ENCODE results near the gene MTFMT. TPM values are rescaled to one million over a fixed set of nuclear protein-coding genes. Genes with fewer than 3 reads are reported as not detected.

The MTFMT gene
- total and polyA plus RNA-seq, 12 donors: 5.2 to 42.8 (median 16.5) TPM

DNA sequence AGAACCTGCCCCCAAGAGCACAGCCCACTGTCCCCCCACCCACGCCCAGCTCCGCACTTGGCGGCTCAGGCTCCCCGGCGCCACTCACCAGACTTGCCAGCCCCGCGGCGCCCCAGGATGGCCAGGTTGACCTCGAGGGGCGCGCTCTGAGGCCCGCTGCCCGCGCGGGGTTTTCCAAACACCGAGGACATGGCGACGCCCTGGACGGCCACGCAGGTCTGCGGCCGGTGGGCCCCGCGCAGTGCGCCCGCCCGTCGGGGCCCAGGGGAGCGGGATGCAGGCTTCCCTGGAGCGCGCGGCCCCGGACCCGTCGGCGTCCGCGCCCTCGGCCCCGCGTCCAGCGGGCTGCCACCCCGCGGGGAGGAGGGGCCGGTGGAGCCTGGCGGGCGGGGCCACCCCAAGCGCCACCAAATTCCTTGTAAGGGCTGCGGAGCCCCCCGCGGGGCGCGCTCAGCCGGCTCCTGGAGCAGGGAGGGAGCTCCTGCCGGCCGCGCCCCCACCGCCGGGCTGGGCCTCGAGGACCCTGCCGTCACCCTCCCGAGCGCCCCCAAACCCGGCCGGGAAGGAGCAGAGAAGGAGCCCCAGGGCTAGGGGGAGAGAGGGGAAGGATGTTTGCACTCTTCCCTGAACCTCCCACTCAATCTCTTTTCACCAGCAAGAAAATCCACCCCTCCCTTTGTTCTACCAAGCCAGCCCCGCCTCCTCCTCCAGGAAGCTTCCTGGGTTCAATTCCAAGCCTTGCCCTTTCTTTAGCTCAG, 38.4 kb upstream of the MTFMT start, which contains the start of gene RASL12:
Gene RASL12 (minus strand): TSS at position 347 of the 758 bp plus-strand sequence. CDS start 156 bp downstream, at position 191.
- TF ChIP-seq, protein P1, sequence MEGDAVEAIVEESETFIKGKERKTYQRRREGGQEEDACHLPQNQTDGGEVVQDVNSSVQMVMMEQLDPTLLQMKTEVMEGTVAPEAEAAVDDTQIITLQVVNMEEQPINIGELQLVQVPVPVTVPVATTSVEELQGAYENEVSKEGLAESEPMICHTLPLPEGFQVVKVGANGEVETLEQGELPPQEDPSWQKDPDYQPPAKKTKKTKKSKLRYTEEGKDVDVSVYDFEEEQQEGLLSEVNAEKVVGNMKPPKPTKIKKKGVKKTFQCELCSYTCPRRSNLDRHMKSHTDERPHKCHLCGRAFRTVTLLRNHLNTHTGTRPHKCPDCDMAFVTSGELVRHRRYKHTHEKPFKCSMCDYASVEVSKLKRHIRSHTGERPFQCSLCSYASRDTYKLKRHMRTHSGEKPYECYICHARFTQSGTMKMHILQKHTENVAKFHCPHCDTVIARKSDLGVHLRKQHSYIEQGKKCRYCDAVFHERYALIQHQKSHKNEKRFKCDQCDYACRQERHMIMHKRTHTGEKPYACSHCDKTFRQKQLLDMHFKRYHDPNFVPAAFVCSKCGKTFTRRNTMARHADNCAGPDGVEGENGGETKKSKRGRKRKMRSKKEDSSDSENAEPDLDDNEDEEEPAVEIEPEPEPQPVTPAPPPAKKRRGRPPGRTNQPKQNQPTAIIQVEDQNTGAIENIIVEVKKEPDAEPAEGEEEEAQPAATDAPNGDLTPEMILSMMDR (IDR thresholded peaks at IDR 0.05): no peak
- no peak for TF ChIP-seq POLR2A (IDR thresholded peaks at IDR 0.05)
- H3K36me3 ChIP-seq (replicated peaks in 1 of 2): no peaks in the 10 kb centered on the region
- peaks cover 25% of the 10 kb centered on the region for H3K27me3 ChIP-seq
- DNase-seq: no peak
- WGBS, 4 donors: 8 to 66% (median 11%) methylated on average over 3 to 66 of the region's 66 CpGs
- intact Hi-C loops (cut with DNase I): no loop called here
- no peaks in the 10 kb centered on the region for H3K9me3 ChIP-seq (replicated peaks in 1 of 3)
- peak within 1 kb of the TSS in 1 of 4 donors; percentile 56 for H3K4me3 ChIP-seq
- peaks cover 0 to 14% of the 10 kb centered on the region in 2 donors for H3K4me1 ChIP-seq (replicated peaks in 1 of 2)
- peak within 1 kb of the TSS in 2 of 5 donors; percentile 49 to 64 for H3K27ac ChIP-seq

DNA sequence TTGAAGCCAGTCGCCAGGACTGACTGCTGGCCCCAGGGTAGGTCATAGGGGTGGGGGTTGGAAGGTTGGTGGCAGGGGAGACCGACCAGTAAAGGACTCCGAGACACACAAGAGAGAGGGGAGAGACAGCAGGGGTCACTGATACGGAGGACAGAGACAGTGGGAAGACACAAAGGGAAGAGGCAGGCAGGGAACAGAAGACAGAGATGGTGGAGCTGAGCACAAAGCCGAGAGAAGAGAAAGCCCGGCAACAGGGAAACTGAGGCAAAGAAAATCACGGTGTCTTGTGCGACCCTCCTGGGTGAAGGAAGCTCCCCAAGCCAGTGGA, 37.8 kb upstream of the MTFMT start:
- DNase-seq: no peak
- Histone ChIP-seq H3K27ac (peak overlapping the region in 2 of 5 donors; percentile 49 to 64), H3K9me3 (replicated peaks in 1 of 3) (no peaks in the 10 kb centered on the region), H3K4me3 (peak overlapping the region in 1 of 4 donors; percentile 56), H3K4me1 (replicated peaks in 1 of 2) (peaks cover 0 to 14% of the 10 kb centered on the region in 2 donors), H3K27me3 (peaks cover 25% of the 10 kb centered on the region), H3K36me3 (replicated peaks in 1 of 2) (no peaks in the 10 kb centered on the region)
- 26 to 35% (median 28%) methylated on average over 8 of the region's 8 CpGs for WGBS, 4 donors
- TF ChIP-seq, protein P1 (IDR thresholded peaks at IDR 0.05): no peak
- no peak for TF ChIP-seq POLR2A (IDR thresholded peaks at IDR 0.05)
- intact Hi-C loops (cut with DNase I): no loop called here

- no peaks in the 10 kb centered on the region for H3K36me3 ChIP-seq (replicated peaks in 1 of 2)
- intact Hi-C loops (cut with DNase I): no loop called here
- TF ChIP-seq POLR2A (IDR thresholded peaks at IDR 0.05): no peak
- TF ChIP-seq, protein P1 (IDR thresholded peaks at IDR 0.05): no peak
- H3K4me1 ChIP-seq (replicated peaks in 1 of 2): peaks cover 0 to 14% of the 10 kb centered on the region in 2 donors
- peak overlapping the region in 1 of 5 donors; percentile 64 for H3K27ac ChIP-seq
- WGBS, 4 donors: 53 to 85% (median 57%) methylated on average over 6 to 9 of the region's 9 CpGs
- no peak for DNase-seq
- H3K4me3 ChIP-seq: peak overlapping the region in 1 of 4 donors; percentile 56
- no peaks in the 10 kb centered on the region for H3K9me3 ChIP-seq (replicated peaks in 1 of 3)
- H3K27me3 ChIP-seq: peaks cover 25% of the 10 kb centered on the region
Measured at GRCh38 chr15:65066635-65067316, 37.3 kb upstream of the MTFMT start.

- no peaks in the 10 kb centered on the region for H3K9me3 ChIP-seq (replicated peaks in 1 of 3)
- no peak overlapping the region for H3K4me3 ChIP-seq
- H3K27me3 ChIP-seq: peaks cover 25% of the 10 kb centered on the region
- TF ChIP-seq, protein P1 (IDR thresholded peaks at IDR 0.05): no peak
- no peak for TF ChIP-seq POLR2A (IDR thresholded peaks at IDR 0.05)
- 69 to 78% (median 73%) methylated on average over 3 of the region's 3 CpGs for WGBS, 4 donors
- no peak for DNase-seq
- peaks cover 0 to 14% of the 10 kb centered on the region in 2 donors for H3K4me1 ChIP-seq (replicated peaks in 1 of 2)
- intact Hi-C loops (cut with DNase I): no loop called here
- H3K27ac ChIP-seq: no peak overlapping the region
- H3K36me3 ChIP-seq (replicated peaks in 1 of 2): no peaks in the 10 kb centered on the region
Measured at GRCh38 chr15:65066001-65066634, 36.7 kb upstream of the MTFMT start.

Measured in adrenal gland (tissue), 12 donors.